Parathyroid adenoma (tissue), 2 donors: ENCODE measurements around the gene BIN2.

Experiments used
- H2AFZ ChIP-seq: fragments of 300-600 bp; sonication (generic); one replicate; pipeline ENCODE4 v1.7.0; 2017; ENCODE audit warnings: antibody characterized with exemption, mild to moderate bottlenecking
- H3K27ac ChIP-seq: fragments of 300-600 bp; sonication (generic); one replicate; pipeline ENCODE4 v1.7.0; 2017
- H3K27me3 ChIP-seq: fragments of 300-600 bp; sonication (generic); one replicate; pipeline ENCODE4 v1.7.0; 2017; ENCODE audit warnings: low read length; ENCODE audit not compliant: control insufficient read depth, insufficient read depth
- H3K36me3 ChIP-seq: fragments of 300-600 bp; sonication (generic); one replicate; pipeline ENCODE4 v1.7.0; 2017; ENCODE audit warnings: low read length; ENCODE audit not compliant: control insufficient read depth, insufficient read depth
- H3K4me1 ChIP-seq: fragments of 300-600 bp; sonication (generic); one replicate; pipeline ENCODE4 v1.7.0; 2017; ENCODE audit warnings: control low read depth
- H3K4me2 ChIP-seq: fragments of 300-600 bp; sonication (generic); one replicate; pipeline ENCODE4 v1.7.0; 2017; ENCODE audit warnings: low read length
- H3K4me3 ChIP-seq: fragments of 300-600 bp; sonication (generic); one replicate; pipeline ENCODE4 v1.7.0; 2017; ENCODE audit warnings: low read depth, low read length
- H3K79me2 ChIP-seq: fragments of 300-600 bp; sonication (generic); one replicate; pipeline ENCODE4 v1.7.0; 2017; ENCODE audit warnings: control low read depth
- H3K9ac ChIP-seq: fragments of 300-600 bp; sonication (generic); one replicate; pipeline ENCODE4 v1.7.0; 2017; ENCODE audit warnings: mild to moderate bottlenecking
- H3K9me3 ChIP-seq: fragments of 300-600 bp; sonication (generic); one replicate; pipeline ENCODE4 v1.7.0; 2017; ENCODE audit warnings: low read length; ENCODE audit not compliant: control insufficient read depth
- CTCF ChIP-seq: fragments of 300-600 bp; sonication (generic); IDR thresholded peaks from one replicate; pipeline ENCODE4 v1.7.0; 2017; ENCODE audit warnings: antibody characterized with exemption, mild to moderate bottlenecking
- donor health status: primary hyperparathyroidism.

Gene BIN2

GRCh38 chr12:51323966-51324895, at the start of gene BIN2:
Gene BIN2, minus strand, starts transcription at chr12:51324174. Its CDS starts 72 bp downstream, at chr12:51324102.
- H3K36me3 ChIP-seq: no peaks in the 10 kb centered on the region
- H3K27me3 ChIP-seq: no peaks in the 10 kb centered on the region
- H3K79me2 ChIP-seq: no peaks in the 10 kb centered on the region
- no peaks in the 10 kb centered on the region for H3K9me3 ChIP-seq
- H3K27ac ChIP-seq: no peak within 1 kb of the TSS
- H3K4me3 ChIP-seq: no peak within 1 kb of the TSS
- no peak for TF ChIP-seq CTCF
- H3K4me1 ChIP-seq: peaks cover 4% of the 10 kb centered on the region
- no peak within 1 kb of the TSS for H3K4me2 ChIP-seq
- H2AFZ ChIP-seq: no peak within 1 kb of the TSS
- H3K9ac ChIP-seq: no peak within 1 kb of the TSS

GRCh38 chr12:51373187-51373586, 49.2 kb upstream of the BIN2 start:
- no peak for TF ChIP-seq CTCF
- no peaks in the 10 kb centered on the region for H3K36me3 ChIP-seq
- H2AFZ ChIP-seq: no peak overlapping the region
- H3K9me3 ChIP-seq: no peaks in the 10 kb centered on the region
- no peak overlapping the region for H3K27ac ChIP-seq
- no peak overlapping the region for H3K4me2 ChIP-seq
- no peaks in the 10 kb centered on the region for H3K27me3 ChIP-seq
- no peak overlapping the region for H3K4me3 ChIP-seq
- H3K9ac ChIP-seq: no peak overlapping the region
- H3K4me1 ChIP-seq: peaks cover 9% of the 10 kb centered on the region
- H3K79me2 ChIP-seq: no peaks in the 10 kb centered on the region

- peak overlapping the region; percentile 83 for H2AFZ ChIP-seq
- H3K4me1 ChIP-seq: peaks cover 9% of the 10 kb centered on the region
- H3K27ac ChIP-seq: peak overlapping the region; percentile 90
- no peak overlapping the region for H3K9ac ChIP-seq
- H3K4me2 ChIP-seq: peak overlapping the region; percentile 50
- peak; percentile 26 for TF ChIP-seq CTCF
- H3K27me3 ChIP-seq: no peaks in the 10 kb centered on the region
- no peaks in the 10 kb centered on the region for H3K36me3 ChIP-seq
- H3K79me2 ChIP-seq: no peaks in the 10 kb centered on the region
- H3K9me3 ChIP-seq: no peaks in the 10 kb centered on the region
- H3K4me3 ChIP-seq: no peak overlapping the region
Measured at GRCh38 chr12:51372021-51372420, 48.0 kb upstream of the BIN2 start.

GRCh38 chr12:51371295-51371953, 47.5 kb upstream of the BIN2 start:
- no peak overlapping the region for H3K4me3 ChIP-seq
- H3K9me3 ChIP-seq: no peaks in the 10 kb centered on the region
- no peak for TF ChIP-seq CTCF
- peaks cover 9% of the 10 kb centered on the region for H3K4me1 ChIP-seq
- no peaks in the 10 kb centered on the region for H3K79me2 ChIP-seq
- no peak overlapping the region for H3K9ac ChIP-seq
- peak overlapping the region; percentile 90 for H3K27ac ChIP-seq
- peak overlapping the region; percentile 50 for H3K4me2 ChIP-seq
- H3K36me3 ChIP-seq: no peaks in the 10 kb centered on the region
- H2AFZ ChIP-seq: peak overlapping the region; percentile 83
- no peaks in the 10 kb centered on the region for H3K27me3 ChIP-seq
